HCT116 (cell line): Measurements from ENCODE around the gene PRMT7. TPM values are rescaled to one million over a fixed set of nuclear protein-coding genes. Genes with fewer than 3 reads are reported as not detected.
A peak's percentile ranks its signal among the peaks of the same experiment; 100 is the strongest.

Experiments used
- ATAC-seq: fragments of 200-7000 bp; cut with Tn5 transposase; 2 replicates; pipeline ENCODE4 v1.9.1; 2020; ENCODE audit warnings: mild to moderate bottlenecking, moderate library complexity
- BruUV-seq: library from RNA; stranded (reverse); fragments of 400-500 nt; replicated peaks from 2 replicates; lab custom pipeline; 2021; lab: Mats Ljungman, UMichigan
- CTCF ChIA-PET: fragments of 300-600 bp; sonication (Branson Sonifier 250); formaldehyde crosslinking; loops from one replicate; lab custom pipeline; 2021; ENCODE audit warnings: antibody characterized with exemption; lab: Charles Lee
- POLR2A ChIA-PET: fragments of 300-600, 350-600 bp; sonication (Branson Sonifier 250); formaldehyde crosslinking; loops from one replicate; lab custom pipeline; 2021; ENCODE audit warnings: antibody characterized with exemption; lab: Charles Lee
- RAD21 ChIA-PET, 2 experiments: fragments of 300-600 bp; sonication (Branson Sonifier 250); formaldehyde crosslinking; loops; one replicate each; lab custom pipeline; 2023; ENCODE audit warnings: low total read pairs in 2 of 2; ENCODE audit not compliant: uncharacterized antibody in 2 of 2, unreplicated experiment in 2 of 2, low non-redundant PET in 1 of 2; lab: Charles Lee
- DNase-seq: peaks from one replicate; pipeline ENCODE4 v3.0.0-alpha.2; 2010; ENCODE audit warnings: low read depth, low spot score
- H2AFZ ChIP-seq: fragments of 200-600 bp; shearing (Covaris generic), sonication (generic); 2 replicates; pipeline ENCODE4 v1.6.1; 2017; ENCODE audit warnings: low read depth, mixed run types, mixed read lengths, antibody characterized with exemption, low read length; ENCODE audit not compliant: poor library complexity, severe bottlenecking
- H3K27ac ChIP-seq: 2 replicates; pipeline ENCODE4 v1.5.1; 2012; ENCODE audit warnings: low read depth, low read length
- H3K27me3 ChIP-seq: fragments of 200-600 bp; sonication (generic); 2 replicates; pipeline ENCODE4 v1.6.1; 2016; ENCODE audit warnings: mixed run types, low read length, mixed read lengths; ENCODE audit not compliant: insufficient read depth
- H3K36me3 ChIP-seq, 2 experiments: fragments of 200-500 bp in 1 of 2; fragments of 200-600 bp in 1 of 2; sonication (Bioruptor generic) in 1 of 2; sonication (generic) in 1 of 2; 2 replicates each; pipeline versions ENCODE4 v1.5.1 to v1.6.1; 2014 to 2016; ENCODE audit warnings: low read length in 2 of 2, inconsistent platforms in 1 of 2, mixed read lengths in 1 of 2, mixed run types in 1 of 2; ENCODE audit not compliant: insufficient read depth in 2 of 2, control insufficient read depth in 1 of 2
- H3K4me1 ChIP-seq, 2 experiments: fragments of 200-600 bp in 1 of 2; sonication (generic) in 1 of 2; 2 replicates each; pipeline versions ENCODE4 v1.5.1 to v1.6.1; 2012 to 2017; ENCODE audit warnings: low read length in 2 of 2, inconsistent platforms in 1 of 2, mild to moderate bottlenecking in 1 of 2, mixed read lengths in 1 of 2, mixed run types in 1 of 2, moderate library complexity in 1 of 2; ENCODE audit not compliant: insufficient read depth in 2 of 2, control insufficient read depth in 1 of 2
- H3K4me2 ChIP-seq: fragments of 200-600 bp; sonication (generic); 2 replicates; pipeline ENCODE4 v1.6.1; 2017; ENCODE audit warnings: mixed run types, low read length, mixed read lengths
- H3K4me3 ChIP-seq, 2 experiments: fragments of 200-600 bp in 1 of 2; sonication (generic) in 1 of 2; replicated peaks in 1 of 2; 2 replicates each; pipeline ENCODE4 v1.5.1; 2011 to 2016; ENCODE audit warnings: low read length in 2 of 2, control low read depth in 1 of 2, low read depth in 1 of 2, mild to moderate bottlenecking in 1 of 2, mixed read lengths in 1 of 2, mixed run types in 1 of 2
- H3K79me2 ChIP-seq: fragments of 200-600 bp; sonication (generic); 2 replicates; pipeline ENCODE4 v1.6.1; 2017; ENCODE audit warnings: mild to moderate bottlenecking, mixed run types, low read length, moderate library complexity, mixed read lengths; ENCODE audit not compliant: insufficient read depth
- H3K9ac ChIP-seq: fragments of 200-600 bp; sonication (generic); 2 replicates; pipeline ENCODE4 v1.6.1; 2016; ENCODE audit warnings: low read length, mixed read lengths
- H3K9me2 ChIP-seq: fragments of 200-600 bp; sonication (generic), shearing (Covaris generic); 2 replicates; pipeline ENCODE4 v1.6.1; 2017; ENCODE audit warnings: mixed run types, mild to moderate bottlenecking, moderate library complexity; ENCODE audit not compliant: insufficient read depth
- H3K9me3 ChIP-seq, 2 experiments: fragments of 200-500 bp in 1 of 2; fragments of 200-600 bp in 1 of 2; sonication (Bioruptor generic) in 1 of 2; sonication (generic) in 1 of 2; 2 replicates each; pipeline ENCODE4 v1.6.1; 2014 to 2017; ENCODE audit warnings: low read length in 2 of 2, mixed read lengths in 2 of 2, inconsistent platforms in 1 of 2, low read depth in 1 of 2, mild to moderate bottlenecking in 1 of 2, mixed run types in 1 of 2, moderate library complexity in 1 of 2; ENCODE audit not compliant: control insufficient read depth in 1 of 2, insufficient read depth in 1 of 2
- H4K20me1 ChIP-seq: fragments of 200-600 bp; sonication (generic), shearing (Covaris generic); 2 replicates; pipeline ENCODE4 v1.6.1; 2017; ENCODE audit warnings: mixed run types, mild to moderate bottlenecking, moderate library complexity; ENCODE audit not compliant: insufficient read depth
- CBX3 ChIP-seq: IDR thresholded peaks from 2 replicates; pipeline ENCODE4 v1.6.1; 2012; ENCODE audit warnings: low read depth
- CEBPB ChIP-seq: IDR thresholded peaks from 2 replicates; pipeline ENCODE4 v1.6.1; 2012; ENCODE audit warnings: low read depth
- CTCF ChIP-seq, 3 experiments: fragments of 200-600 bp in 1 of 3; sonication (generic) in 1 of 3; IDR thresholded peaks in 2 of 3; conservative IDR thresholded peaks in 1 of 3; 2 replicates each; pipeline ENCODE4 v1.5.1; 2012 to 2017; ENCODE audit warnings: low read depth in 2 of 3, low read length in 2 of 3, antibody characterized with exemption in 1 of 3, borderline replicate concordance in 1 of 3, control low read depth in 1 of 3, mild to moderate bottlenecking in 1 of 3, mixed read lengths in 1 of 3, mixed run types in 1 of 3, moderate library complexity in 1 of 3; ENCODE audit not compliant: insufficient read depth in 1 of 3
- EZH2 ChIP-seq: fragments of 200-600 bp; sonication (generic); IDR thresholded peaks from 2 replicates; pipeline ENCODE4 v1.6.1; 2017; ENCODE audit warnings: antibody characterized with exemption, mixed run types
- MAX ChIP-seq: IDR thresholded peaks from 2 replicates; pipeline ENCODE4 v1.6.1; 2012
- POLR2A ChIP-seq: IDR thresholded peaks from 2 replicates; pipeline ENCODE4 v1.7.0; 2011; ENCODE audit warnings: borderline replicate concordance; ENCODE audit not compliant: insufficient read depth, insufficient read length; ENCODE audit errors: extremely low read depth
- POLR2AphosphoS5 ChIP-seq: IDR thresholded peaks from 2 replicates; pipeline ENCODE4 v1.6.1; 2011; ENCODE audit warnings: mild to moderate bottlenecking, low read depth, low read length, moderate library complexity
- RAD21 ChIP-seq: IDR thresholded peaks from 2 replicates; pipeline ENCODE4 v1.6.1; 2012; ENCODE audit warnings: low read depth, mild to moderate bottlenecking
- REST ChIP-seq: IDR thresholded peaks from 2 replicates; pipeline ENCODE4 v1.6.1; 2012; ENCODE audit warnings: low read depth
- SRF ChIP-seq: IDR thresholded peaks from 2 replicates; pipeline ENCODE4 v1.6.1; 2012; ENCODE audit warnings: low read depth
- TCF7L2 ChIP-seq: IDR thresholded peaks from 2 replicates; pipeline ENCODE4 v1.7.0; 2011; ENCODE audit warnings: borderline replicate concordance, inconsistent platforms; ENCODE audit not compliant: insufficient read depth, insufficient read length; ENCODE audit errors: extremely low read depth
- YY1 ChIP-seq: IDR thresholded peaks from 2 replicates; pipeline ENCODE4 v1.6.1; 2011; ENCODE audit warnings: low read length, low read depth, moderate library complexity, mild to moderate bottlenecking; ENCODE audit not compliant: insufficient replicate concordance; ENCODE audit errors: extremely low read depth
- intact Hi-C: fragments of 100-400 bp; cut with micrococcal nuclease; formaldehyde crosslinking; loops from 2 replicates; pipeline ENCODE4 v1.10.0; 2022
- total RNA-seq: library from RNA; stranded (reverse); gene quantifications from one replicate; pipeline ENCODE4 v1.2.1, GENCODE V29; 2021; ENCODE audit not compliant: unreplicated experiment

PRMT7 gene
- total RNA-seq, 1 experiment from 2014 or later: 34.4 TPM

- TF ChIP-seq REST (no peak), POLR2A (no peak), SRF (no peak)
Measured at GRCh38 chr16:68286153-68287074, 24.4 kb upstream of the PRMT7 start (continued).

GRCh38 chr16:68287276-68288251 lies 23.3 kb upstream of the PRMT7 start:
- no peak overlapping the region for H3K9ac ChIP-seq
- H3K27me3 ChIP-seq: no peaks in the 10 kb centered on the region
- no TSS peak for BruUV-seq
- no peaks in the 10 kb centered on the region for H3K9me2 ChIP-seq
- DNase-seq: no peak
- H4K20me1 ChIP-seq: no peaks in the 10 kb centered on the region
- RAD21 ChIA-PET: no interaction called here
- peak; percentile 46; the same call in 1 of the 2 replicates for ATAC-seq
- peaks cover 56% of the 10 kb centered on the region for H3K79me2 ChIP-seq
- no peak overlapping the region for H3K4me3 ChIP-seq
- CTCF ChIA-PET: no interaction called here
- no peak overlapping the region for H2AFZ ChIP-seq
- peaks cover 0 to 7% of the 10 kb centered on the region in 2 experiments; a peak in 1 of 4 replicates for H3K4me1 ChIP-seq
- H3K36me3 ChIP-seq: peaks cover 2 to 39% of the 10 kb centered on the region in 2 experiments; a peak in 2 of 4 replicates
- TF ChIP-seq YY1 (no peak), CEBPB (no peak), POLR2AphosphoS5 (no peak), MAX (no peak), CBX3 (no peak), TCF7L2 (no peak), EZH2 (no peak), RAD21 (no peak), CTCF (IDR thresholded peaks at IDR 0.05 in 2 of 3, conservative IDR thresholded peaks at IDR 0.05 in 1 of 3; ENCODE audit: borderline replicate concordance in 1 of 3, insufficient read depth in 1 of 3, low read depth in 2 of 3, low read length in 2 of 3) (no peak)
- POLR2A ChIA-PET: no interaction called here
- H3K4me2 ChIP-seq: no peak overlapping the region
- no peak overlapping the region for H3K27ac ChIP-seq
- no peaks in the 10 kb centered on the region for H3K9me3 ChIP-seq
- intact Hi-C loops: no loop called here
